CD4-positive, alpha-beta T cell treated with Interferon alpha-2 for 1 hour (primary cell): Measurements from ENCODE around the gene AEBP1.

Source experiments
- DNase-seq, 2 donors: peaks; one replicate each; pipeline ENCODE4 v3.0.0-alpha.2; 2020 to 2022

The AEBP1 gene

GRCh38 chr7:44086627-44087026 lies 17.5 kb upstream of the AEBP1 start:
- no peak for DNase-seq

GRCh38 chr7:44087911-44088838 lies 16.0 kb upstream of the AEBP1 start:
- DNase-seq = no peak

GRCh38 chr7:44093102-44093641 lies 11.0 kb upstream of the AEBP1 start:
- no peak for DNase-seq

- no peak for DNase-seq
Measured at GRCh38 chr7:44094365-44094764, 9.8 kb upstream of the AEBP1 start.

DNA sequence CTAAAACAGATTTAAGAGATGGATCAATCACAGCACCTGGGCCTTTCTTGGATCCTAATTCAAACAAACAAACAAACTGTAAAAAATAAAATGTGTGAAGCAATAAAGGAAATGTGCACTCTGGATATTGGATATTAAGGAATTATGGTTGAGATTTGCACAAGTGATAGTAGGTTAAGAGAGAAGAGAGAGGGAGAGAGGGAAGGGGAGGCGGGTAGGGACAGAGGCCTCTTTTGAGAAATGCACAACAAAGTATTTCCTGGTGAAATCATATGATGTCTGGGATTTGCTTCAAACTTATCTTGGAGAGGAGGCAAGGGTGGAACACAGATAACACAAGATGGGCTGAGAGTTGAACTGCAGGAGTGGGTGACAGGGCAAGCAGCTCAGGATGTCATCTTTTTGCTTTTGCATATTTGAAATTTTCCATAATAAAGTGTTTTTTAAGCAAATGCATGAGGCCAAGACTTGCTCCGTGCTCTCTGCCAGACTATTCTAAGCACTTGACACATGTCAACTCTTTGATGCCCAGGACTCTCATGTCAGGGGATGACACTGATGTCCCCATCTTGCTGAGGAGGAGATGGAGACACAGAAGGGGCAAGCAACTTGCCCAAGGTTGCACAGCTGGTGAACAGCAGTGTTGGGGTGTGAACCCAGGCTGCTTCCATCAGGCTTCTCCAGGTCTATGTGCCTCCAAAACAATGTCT lies 9.1 kb upstream of the AEBP1 start:
- no peak for DNase-seq

DNA sequence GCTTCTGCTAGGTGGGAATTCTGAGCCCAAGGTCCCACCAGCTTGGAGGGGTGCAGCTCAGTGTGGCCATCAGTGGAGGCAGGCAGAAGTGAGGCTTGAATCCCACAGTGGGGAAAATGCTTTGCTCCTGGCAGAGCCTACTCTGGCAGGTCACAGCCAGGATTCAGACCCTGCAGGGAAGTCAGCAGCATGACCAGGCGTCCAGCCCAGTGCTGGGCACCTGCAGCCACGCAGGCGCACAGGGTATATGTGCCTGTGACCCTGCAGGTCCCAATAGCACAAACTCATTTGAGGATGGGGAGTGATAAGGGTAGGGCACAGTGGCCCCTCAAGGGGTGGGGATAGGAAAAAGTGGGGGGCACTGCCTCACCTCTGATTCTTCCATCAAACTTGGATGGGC lies 8.4 kb upstream of the AEBP1 start:
- no peak for DNase-seq

DNA sequence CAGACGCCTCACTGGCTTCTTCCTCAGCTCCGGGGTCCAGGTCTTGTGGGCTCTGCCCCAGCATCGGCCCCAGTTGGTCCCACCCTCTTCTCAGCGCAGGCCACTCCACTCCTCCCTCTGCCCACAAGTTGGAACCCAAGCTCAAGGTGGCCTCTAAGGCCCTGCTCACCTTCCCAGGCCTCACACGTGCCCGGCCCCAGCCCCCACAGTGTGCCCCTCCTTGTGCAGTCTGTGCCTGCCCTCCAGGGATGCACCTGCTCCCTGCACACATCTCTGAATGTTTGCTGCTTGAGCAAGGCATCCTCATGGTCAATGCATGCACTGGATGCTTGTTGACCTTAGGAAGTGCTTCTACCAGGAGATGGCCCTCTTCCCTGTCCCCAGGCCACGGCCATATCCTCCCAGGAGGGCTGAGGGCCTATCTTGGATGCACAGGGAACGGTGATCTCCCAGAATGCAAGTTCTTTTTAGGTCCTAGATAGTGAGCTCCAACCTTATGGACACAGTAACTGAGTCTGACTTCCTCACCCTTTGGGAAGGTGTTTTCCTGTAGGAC lies 7.7 kb upstream of the AEBP1 start:
- no peak for DNase-seq

- peak in 1 of 2 donors; percentile 46 for DNase-seq
Measured at GRCh38 chr7:44097064-44097932, 6.8 kb upstream of the AEBP1 start.

GRCh38 chr7:44098092-44099068 lies 5.8 kb upstream of the AEBP1 start:
- DNase-seq = no peak

DNA sequence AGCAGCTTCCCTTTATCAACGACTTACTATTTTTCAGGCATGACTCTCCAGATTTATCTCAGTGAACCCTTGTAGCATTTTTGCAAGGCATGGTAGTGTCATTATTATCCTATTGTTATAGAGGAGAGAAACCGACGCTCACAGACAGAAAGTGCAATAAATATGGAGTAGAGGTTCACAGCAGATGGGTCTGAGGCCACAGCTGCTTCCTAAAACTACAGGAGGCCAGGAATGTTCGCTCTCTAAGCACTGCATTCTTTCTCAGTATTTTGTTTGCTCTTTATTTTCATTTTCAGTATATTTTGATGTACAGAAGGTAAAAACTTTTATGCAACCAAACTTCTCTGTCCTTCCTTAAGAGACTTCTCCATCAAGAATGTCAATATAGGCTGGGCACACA lies 4.5 kb upstream of the AEBP1 start:
- no peak for DNase-seq

DNA sequence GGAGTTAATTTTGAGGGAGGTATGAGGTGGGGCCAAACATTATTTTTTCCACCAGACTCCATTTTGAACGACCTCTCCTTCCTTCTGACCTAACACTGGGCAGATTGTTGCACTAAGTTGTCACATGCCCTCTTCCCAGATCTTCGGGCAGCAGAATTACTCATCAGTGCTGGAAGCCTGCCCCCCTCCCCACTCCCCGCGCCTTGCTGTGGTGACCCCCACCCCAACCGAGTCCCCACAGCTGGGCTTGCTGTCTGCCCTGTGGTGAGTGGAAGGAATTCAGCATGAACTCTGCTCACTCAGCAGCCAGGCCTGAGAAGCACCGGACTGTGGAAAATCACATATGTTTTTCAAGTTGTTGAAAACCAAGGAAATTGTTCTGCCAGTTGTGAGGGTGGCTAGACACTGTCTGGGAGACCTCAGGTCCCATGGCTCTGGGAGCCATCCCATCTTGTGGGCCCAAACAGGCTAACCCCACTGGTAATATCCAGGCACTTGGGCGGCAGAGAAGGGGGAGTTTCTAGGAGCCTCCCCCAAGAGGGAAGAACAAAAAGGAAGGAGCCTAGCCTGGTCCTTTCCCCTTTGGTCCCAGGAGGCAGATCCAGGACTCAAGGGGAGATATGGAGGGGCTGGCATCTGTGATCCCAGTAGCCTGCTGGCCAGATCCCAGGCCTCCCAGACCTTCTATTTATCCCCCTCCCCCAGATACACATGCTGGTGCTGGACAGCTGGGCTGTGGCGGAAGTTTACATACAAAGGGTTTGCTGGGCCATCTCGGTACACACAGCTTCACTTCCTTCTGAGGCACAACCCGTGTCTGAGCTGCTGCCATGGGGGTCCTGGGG lies 3.5 kb upstream of the AEBP1 start:
- no peak for DNase-seq

- no peak for DNase-seq
Measured at GRCh38 chr7:44101303-44101965, 2.7 kb upstream of the AEBP1 start.

GRCh38 chr7:44101966-44102845 lies 1.9 kb upstream of the AEBP1 start:
- no peak for DNase-seq

- no peak for DNase-seq
Measured at GRCh38 chr7:44102846-44103565, 1.1 kb upstream of the AEBP1 start.

- no peak for DNase-seq
Measured at GRCh38 chr7:44103566-44103922, 601 bp upstream of the AEBP1 start.

DNA sequence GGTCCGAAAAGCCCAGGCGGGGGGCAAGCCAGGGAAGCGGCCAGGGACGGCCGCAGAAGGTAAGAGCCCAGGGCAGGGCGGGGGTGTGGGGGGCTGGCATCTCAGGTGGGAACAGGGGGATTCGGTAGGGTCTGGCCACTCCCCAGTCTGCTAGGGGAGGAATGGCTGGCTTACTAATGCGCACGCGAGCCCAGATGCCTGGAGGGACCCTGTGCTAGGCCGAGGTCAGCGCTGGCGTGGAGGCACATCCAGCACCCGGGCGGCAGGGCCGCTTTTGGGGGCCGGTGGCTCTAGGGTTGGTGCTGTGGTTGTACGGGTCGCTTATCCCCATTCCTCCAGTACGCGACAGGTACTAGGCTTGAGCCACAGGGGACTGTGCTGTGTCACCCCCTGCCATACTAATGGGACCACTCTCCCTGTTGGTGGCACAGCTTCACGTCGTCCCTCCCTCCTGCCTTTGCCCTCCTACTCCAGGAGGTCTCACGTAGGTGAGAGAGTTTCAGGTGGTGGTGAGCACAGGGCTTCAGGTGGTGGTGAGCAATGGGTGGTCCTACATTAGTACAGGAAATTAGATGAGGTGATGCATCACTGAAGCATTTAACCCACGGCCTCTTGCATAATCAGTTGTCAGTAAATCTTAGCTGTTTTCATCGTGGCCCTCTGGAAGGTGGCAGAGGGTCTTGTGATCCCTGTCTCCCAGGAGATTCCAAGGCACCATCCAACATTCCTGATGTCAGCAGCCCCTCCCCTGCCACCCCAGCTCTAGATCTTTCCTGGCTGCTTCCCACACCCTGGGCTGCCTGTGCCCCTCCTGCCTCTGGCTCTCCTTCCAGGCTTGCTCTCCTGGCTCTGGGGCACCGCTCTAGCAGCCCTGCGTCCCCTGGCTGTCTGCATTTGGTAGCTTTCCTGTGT lies 971 bp downstream of the AEBP1 start:
- no peak for DNase-seq

GRCh38 chr7:44105832-44106231 lies 1.7 kb downstream of the AEBP1 start:
- no peak for DNase-seq
